NAMALWA (cell line): Measurements from ENCODE around the gene NEUROG1.
"Not testable (repeated sequence)": the region's sequence is repeated elsewhere in the genome, so short reads cannot be mapped to it uniquely, and the experiment has no call there.

Experiments used
- DNase-seq: peaks from one replicate; pipeline ENCODE4 v3.0.0-alpha.2; 2015; ENCODE audit warnings: low spot score

The NEUROG1 gene

DNA sequence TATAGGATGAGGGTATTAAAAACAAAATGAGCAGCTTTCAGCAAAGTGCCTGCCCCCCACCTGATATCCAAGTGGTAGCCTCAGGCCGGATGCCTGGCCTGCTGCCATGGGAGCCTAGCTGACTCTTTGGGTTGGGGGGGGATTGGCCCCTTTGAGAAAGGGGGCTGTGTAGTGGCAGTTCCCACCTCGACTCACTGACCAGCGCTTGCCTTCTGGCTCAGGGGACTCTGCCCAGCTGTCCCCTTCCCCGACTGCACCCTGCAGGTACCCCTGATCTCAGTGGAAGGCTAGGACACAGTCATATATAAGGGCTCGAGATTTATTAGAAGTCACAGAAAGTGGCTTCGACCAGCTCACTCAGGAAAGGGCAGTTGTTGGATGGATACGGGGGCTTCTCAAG, 1.5 kb upstream of the NEUROG1 start:
- no peak for DNase-seq

DNA sequence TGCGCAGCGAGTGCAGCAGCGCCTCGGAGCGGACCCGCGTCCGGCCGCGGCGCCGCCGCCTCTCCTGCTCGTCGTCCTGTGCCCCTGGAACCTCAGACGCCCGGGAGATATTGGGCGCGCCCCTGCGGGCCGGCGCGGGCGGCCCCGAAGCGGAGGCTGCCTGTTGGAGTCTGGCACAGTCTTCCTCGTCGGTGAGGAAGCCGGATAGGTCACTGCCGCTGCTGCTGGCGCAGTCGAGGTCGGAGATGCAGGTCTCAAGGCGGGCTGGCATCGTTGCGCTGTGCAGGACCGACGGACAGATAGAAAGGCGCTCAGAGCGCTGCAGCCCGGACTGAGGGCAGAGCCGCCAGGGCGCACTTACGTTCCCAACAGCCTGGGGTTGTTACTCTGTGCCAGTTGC, 344 bp downstream of the NEUROG1 start:
- no peak for DNase-seq

DNA sequence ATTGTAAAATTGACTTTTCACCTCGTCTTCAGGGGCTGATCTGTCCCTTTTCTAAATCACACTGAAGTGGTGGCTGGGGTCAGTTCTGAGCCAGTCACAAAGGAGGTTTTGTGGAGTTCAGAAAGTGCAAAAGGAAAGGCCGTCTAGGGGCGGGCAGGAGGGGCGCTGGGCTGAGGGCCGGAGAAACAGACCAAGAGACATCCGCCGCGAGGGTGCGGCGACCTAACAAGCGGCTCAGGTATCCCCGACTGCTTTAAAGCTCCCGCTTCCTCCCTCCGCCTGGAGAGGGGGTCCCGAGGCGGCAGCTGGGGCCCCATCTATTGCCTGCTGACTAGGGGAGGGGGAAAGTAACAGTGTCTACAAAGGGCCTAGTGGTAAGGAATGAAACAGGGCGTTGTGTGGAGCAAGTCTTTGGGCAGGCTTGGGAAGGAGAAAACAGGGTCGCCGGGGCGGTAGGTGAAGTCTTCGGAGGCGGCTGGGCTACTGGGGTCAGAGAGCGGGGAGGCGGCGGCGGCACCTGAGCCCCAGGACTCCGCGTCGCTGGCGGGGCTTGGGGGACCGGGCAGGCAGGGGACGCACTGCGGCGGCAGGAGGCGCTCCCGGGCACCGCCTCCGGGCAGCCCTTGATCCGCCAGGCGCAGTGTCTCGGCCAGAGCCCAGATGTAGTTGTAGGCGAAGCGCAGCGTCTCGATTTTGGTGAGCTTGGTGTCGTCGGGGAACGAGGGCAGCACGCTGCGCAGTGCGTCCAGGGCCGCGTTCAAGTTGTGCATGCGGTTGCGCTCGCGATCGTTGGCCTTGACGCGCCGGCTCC, 950 bp downstream of the NEUROG1 start:
- no peak for DNase-seq

DNA sequence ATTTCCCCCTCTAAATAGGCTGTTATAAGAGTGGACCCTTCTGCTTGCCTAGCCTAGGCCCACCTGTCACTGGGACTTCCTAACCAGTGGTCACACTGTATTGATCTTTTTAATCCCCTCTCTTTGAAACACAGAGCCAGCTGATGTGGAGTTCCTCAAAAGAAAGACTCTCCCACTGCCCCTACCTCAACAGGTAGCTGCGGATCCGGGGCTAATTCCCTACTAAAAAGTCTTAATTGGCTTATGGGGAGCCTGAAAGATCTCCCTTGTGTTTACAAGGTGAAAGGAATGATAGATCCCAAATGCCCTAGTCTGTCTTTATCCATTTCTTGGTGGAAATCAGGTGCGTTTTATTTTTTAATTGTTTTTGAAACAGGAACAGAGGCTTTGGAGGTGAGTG, 2.0 kb downstream of the NEUROG1 start:
- DNase-seq = no peak

DNA sequence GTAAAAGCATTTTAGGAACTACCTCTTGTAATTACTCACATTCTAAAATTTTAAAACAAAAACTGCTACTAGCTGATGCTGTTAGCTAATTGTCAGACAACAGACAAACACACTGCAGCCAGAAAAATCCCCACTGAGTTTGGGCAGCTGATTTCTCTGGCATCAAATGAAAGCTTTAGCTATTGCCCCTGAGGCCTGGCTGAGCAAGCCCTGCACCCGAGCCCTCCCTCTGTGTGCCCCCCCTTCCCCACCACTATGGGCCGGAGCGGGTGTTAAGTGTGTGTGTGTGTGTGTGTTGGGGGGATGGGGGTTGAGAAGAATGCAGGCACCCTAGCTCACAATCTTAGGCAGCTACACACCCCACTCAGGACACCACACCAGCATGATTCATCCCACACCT, 2.4 kb downstream of the NEUROG1 start:
- DNase-seq = no peak

DNA sequence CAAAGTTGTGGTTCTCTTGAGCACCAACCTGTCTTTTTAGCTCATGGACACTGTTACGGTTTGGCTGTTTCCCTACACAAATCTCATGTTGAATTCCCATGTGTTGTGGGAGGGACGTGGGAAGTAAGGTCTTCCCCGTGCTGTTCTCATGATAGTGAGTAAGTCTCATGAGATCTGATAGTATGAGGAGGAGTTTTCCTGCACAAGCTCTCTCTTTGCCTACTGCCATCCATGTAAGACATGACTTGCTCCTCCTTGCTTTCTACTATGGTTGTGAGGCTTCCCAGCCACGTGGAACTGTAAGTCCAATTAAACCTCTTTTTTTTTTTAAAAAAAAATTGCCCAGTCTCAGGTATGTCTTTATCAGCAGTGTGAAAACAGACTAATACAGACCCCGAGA, 6.2 kb downstream of the NEUROG1 start:
- not testable (repeated sequence) for DNase-seq

DNA sequence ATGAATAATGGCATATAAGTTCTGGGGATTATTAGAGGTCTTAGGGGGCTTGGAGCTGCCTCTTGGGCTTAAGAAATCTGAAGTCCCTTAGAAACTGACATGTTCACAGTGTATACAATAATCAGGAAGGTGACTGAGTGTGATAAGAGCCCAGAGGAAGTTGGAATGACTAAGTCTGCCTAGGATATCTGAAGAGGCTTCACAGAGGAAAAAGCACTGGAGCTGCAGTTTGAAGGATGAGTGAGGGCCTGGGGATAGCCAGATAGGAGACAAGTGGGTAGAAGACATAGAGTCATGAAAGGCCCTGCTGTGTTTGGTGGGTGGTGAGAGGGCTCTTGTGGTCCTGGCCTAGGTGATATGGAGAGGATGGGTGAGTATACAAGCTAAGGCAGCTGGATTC, 8.8 kb downstream of the NEUROG1 start:
- DNase-seq = no peak

DNA sequence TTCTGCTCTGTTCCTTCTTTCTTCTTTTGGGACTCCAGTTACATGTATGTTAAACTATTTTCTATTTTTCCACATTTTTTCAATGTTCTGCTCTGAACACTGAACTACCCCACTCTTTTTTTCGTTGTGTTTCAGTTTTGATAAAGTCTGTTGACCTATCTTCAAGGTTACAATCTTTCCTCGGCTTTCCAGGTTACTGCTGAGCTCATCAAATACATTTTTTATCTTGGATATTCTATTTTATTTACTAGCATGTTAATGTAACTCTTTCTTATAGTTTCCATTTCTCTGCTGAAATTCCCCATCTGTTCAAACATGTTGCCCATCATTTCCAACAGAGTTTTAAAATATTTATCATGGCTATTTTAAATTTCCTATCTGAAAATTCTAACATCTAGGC, 13.8 kb downstream of the NEUROG1 start:
- no peak for DNase-seq

DNA sequence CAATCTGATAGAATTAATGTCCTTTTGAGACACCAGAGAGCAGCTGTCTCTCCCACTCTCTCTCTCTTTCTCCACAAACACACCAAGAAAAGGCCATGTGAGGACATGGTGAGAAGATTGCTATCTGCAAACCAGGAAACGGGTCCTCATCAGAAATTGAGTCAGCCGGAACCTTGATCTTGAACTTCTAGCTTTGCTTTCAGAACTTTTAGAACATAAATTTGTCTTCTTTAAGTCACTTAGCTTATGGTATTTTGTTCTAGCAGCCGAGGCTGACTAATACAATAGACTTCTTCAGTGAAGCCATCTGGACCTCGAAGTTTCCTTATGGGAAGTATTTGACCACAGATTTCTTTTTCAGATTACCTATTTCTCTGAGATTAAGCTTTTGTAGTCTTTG, 18.1 kb downstream of the NEUROG1 start:
- no peak for DNase-seq

DNA sequence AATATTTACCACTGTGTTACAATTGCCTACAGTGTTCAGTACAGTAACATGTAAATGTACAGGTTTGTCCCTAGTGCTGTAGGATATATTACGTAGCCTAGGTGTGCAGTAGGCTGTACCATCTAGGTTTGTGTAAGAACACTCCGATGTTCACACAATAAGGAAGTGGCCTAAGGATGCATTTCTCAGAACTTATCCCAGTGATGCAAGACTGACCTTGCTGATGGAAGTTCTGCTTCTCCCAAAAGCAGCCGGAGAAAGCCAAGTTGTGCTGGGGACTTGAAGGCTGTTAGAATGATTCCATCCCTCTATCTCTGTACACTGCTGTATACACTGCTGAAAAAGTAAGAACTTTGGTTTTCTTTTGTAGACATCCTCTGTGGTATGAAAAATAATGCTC, 21.6 kb downstream of the NEUROG1 start:
- no peak for DNase-seq

DNA sequence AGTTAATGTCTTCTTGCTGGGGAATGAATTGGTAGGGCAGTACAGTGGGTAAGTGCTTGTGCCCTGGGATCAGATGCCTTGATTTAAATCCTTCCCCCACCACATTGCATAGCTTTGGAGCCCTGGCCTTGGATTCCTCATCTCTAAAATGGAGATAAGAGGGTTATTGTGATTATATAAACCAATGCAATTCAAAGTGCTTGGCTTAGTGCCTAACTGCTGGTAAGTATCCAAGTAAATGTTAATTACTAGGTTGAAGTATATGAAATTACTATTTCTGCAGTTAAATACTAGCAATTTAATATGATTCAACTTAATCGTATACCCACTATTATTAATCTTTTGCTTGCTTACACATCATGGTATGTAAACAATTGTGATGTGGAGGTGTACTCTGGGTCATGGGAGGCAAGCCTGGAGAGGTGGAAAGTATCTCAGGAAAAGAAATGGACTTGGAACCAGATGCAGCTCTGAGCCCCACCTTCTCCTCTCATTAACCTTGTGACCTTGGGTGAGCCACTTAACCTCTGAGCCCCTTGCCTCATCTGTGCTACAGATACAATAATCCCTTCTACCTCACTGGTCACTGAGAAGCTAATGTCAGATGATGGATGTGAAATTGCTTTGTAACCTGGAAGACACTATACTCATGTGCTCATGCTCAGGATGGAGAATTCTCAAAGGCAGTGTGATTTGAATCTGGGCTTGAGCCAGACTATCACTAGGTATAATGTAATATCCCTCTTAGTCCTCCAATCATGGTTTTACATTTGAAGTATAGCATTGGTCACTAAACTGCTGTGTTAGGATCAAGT, 23.8 kb downstream of the NEUROG1 start:
- no peak for DNase-seq

DNA sequence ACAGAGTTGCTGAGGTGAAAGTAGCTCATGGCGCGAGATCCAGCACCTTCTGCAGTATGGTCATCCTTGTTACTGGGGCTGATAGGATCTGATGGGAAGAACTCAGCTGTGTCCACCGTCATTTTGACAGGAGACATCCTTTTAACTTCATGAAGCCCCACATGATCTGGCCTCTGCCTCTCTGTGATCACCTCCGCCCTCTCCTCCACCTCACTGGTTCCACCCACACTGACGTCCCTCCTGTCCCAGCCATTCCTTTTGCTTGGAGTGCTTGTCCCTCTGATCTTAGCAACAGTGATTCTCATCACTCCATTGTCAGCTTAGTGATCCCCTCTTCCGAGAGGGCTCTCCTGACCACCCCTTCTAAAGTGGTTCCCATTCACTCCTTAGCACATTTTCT, 25.8 kb downstream of the NEUROG1 start:
- DNase-seq = no peak

DNA sequence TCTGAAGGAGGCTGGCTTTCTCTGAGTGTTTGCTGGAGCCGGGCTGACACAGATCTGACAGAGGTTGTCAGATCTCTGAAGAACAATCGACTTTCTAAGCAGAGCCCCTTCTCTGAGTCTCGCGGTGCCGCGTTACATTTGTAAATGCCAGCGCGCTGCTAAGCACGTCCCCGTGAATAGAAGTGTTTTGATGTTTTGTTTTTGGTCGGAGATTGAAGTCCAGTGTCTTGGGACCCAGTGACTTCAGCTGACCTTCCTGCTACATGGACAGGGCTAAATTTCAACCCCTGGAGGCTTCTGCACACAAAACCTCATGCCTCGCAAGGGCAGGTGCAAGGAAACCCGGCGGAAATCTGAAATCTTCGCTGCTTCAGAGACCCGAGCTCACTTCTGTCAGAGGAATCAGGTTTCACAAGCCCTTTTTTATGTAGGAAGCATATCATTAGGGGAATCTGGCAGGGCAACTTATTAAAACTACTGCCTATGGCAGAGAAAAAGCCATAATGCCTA, 27.2 kb downstream of the NEUROG1 start:
- peak; percentile 17 for DNase-seq

DNA sequence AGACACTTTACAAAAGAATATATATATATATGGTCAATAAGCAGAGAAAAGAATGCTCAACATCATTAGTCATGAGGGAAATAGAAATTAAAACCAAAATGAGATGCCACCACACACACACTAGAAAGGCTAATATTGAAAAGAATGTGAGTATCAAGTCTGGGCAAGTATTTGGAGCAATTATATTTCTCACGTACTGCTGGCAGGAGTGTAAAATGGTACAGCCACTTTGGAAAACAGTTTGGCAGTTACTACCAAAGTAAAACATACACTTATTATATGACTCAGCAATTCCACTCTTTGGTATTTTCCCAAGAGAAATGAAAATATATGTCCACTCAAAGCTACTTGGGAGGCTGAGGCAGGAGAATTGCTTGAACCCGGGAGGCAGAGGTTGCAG, 29.8 kb downstream of the NEUROG1 start:
- no peak for DNase-seq

DNA sequence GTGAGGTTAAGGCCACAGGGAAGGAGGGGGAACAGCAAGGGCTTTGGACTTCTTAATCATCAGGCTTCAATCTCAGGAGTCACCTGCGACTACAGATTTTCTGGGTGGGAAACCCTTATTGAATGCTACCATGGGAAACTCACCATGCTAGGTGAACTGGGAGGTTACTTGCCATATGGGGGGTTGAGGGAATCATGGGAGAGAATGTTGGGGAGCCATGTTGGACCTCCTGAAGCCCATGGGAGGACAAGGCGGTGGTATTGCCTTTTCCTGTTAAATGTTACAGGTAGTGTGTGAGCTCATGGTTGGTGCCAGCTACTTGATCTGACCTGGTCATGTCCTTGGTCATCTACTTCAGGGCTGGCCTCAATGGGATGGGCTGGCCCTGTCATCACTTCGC, 31.4 kb downstream of the NEUROG1 start:
- DNase-seq = no peak

DNA sequence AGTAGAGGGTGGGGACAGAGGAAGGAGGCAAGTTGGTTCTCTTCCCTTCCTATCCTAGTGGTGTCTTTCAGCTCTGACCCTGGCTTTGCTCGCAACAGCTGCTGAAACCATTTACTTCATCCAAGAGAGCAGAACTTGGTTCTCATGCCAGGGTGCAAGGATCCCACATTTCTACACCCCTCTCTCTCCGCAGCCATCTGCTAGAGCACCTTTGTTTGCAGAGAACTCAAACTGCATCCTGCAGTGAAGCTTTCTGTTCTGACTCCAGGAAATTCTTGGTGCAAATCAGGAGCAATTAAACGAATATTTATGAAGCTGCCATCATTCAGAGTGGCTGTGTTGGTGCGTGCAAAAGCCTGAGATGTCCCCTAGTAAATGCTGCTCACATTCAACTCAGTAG, 31.9 kb downstream of the NEUROG1 start:
- DNase-seq = no peak

DNA sequence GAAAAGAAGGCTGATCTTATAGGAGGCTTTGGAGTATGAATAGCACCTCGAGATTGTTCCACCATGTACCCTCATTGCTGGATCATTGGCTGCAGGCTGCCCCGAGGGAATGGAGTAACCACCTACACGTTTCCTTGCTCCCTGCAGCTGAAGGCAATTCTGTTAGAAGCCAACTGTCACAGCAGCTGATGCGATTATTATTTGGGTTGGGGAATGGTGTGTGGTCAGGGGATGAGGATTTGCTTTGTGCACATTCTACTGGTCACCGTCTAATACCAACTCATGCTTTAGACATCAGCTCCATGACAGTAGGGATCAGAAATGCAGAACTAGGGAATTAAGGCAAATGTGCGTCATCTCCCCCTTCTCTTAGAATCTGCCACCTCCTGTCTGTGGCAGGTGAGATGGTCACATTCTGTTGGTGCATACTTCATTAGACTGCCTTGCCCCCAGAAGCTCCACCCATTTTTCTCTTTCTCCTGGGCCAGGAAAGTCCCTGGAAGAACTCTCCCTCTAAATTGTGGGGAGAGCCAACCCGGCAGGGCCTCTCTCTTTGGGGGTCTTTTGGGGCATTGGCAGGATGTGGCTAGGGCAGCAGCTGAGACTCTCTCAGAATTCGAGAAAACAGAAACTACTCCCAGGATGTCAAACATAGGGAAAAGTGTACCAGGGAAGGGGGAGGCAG, 32.8 kb downstream of the NEUROG1 start:
- DNase-seq = no peak

DNA sequence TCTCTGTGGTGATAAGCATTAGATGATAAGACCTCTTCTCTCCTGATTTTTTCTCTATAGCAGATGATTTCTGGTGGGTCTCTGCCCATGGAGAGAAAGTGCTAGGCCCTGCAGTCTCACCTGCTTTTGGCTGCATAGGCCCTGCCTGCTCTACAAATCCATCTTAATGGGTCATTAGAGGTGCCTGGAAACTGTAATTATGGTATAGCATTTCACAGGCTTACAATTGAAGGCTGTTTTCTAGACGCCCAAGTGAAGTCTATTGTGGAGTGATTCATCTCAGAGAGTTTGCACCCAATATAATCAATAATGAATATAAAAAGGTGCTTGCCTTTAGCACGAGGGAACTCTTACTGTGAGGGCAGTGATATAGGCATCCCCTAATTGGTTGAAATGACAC, 33.8 kb downstream of the NEUROG1 start:
- no peak for DNase-seq

DNA sequence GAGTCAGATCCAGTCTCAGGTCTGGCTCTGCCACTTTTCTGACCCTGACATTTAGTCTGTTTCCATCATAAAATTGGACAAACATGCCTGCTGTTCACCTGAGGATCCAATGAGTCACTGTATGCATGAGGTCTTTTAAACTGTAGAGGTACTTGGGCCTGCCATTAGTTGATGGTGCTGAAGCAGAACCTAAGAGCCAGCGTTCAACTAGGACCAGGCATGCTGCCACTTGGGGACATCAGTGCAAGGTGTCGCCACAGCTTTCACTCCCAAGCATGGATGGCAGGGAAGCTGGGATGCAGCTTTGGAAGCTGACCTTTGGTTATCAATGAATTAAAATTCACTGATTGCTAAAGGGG, 37.1 kb downstream of the NEUROG1 start:
- no peak for DNase-seq

DNA sequence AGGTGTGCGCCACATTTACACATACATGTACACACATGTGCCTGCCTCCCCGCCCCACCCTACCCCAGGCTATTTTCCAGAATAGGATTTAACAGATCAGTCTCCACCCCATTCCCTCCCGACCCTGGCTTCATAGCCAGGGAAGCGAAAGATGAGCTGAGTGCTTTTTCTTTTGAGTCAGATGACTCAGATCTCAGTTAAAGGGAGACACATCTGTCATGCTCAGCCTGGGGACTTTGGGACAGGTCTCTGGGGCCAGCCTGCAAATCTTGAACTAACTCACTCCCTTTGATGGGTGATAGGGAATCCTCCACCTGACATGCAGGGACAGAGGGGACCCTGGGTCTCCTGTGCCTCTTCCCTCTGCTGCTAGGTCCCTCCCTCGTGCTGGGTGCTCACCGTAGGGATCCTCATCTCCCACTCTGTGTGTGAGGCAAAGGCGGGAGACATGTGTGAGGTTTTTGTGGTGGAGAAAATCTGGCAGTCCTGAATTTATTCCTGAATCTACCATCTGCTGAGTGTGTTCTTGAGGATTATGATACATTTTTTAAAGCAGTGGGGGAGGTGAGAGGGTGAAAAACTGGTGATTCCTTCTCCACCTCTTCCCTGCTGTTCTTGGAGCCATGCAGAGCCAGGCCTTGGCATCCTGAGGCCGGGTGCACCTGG, 37.7 kb downstream of the NEUROG1 start:
- DNase-seq = no peak

DNA sequence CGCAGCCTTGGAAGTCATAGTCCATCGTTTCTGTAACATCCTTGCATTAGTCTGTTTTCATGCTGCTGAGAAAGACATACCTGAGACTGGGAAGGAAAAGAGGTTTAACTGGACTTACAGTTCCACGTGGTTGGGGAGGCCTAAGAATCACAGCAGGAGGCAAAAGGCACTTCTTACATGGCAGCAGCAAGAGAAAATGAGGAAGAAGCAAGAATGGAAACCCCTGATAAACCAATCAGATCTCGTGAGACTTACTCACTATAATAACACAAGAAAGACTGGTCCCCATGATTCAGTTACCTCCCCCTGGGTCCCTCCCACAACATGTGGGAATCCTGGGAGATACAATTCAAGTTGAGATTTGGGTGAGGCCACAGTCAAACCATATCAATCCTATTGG, 40.2 kb downstream of the NEUROG1 start:
- DNase-seq = not testable (repeated sequence)

DNA sequence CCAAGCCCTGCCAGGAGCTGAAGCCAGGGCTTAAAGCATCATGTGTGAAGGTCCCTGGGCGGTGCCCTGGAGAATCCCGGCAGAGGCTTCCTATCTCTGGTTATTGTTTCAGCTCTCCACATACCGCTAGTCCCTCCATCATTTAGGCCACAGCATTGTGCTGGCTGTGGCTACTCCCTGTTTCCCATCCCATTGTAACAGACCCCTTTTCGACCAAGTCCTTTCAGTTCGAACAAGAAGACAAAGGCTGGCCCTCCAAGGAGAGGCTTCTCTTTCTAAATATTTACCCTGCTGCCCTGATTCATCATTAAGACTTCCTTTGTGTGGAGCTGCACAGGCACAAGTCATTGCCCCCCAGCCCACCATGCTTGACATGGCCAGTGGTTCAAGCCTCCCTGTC, 41.6 kb downstream of the NEUROG1 start:
- DNase-seq = no peak
